Right lobe of liver (tissue), 4 donors: ENCODE data around the gene P2RY11.

Experiments used
- CTCF ChIP-seq, 4 donors: fragments of 200-600 bp in 3 of 4; fragments of 450-650 bp in 1 of 4; IDR thresholded peaks; one replicate each; pipeline versions ENCODE4 v1.5.1 to v1.8.0; 2016 to 2022; ENCODE audit warnings: antibody characterized with exemption in 4 of 4, mild to moderate bottlenecking in 2 of 4
- POLR2A ChIP-seq: fragments of 450-650 bp; IDR thresholded peaks from one replicate; pipeline ENCODE4 v1.6.1; 2017; ENCODE audit warnings: antibody characterized with exemption, mild to moderate bottlenecking
- donor health status: DM: no; HTN: no; CAD: no.
- donor health status: DM: no; HTN: no; CAD: no.
- donor health status: DM: no; HTN: yes; CAD: no.

- TF ChIP-seq POLR2A (no peak), CTCF (IDR thresholded peaks at IDR 0.05) (no peak)
These were observed 5.5 kb downstream of the P2RY11 start for GRCh38 chr19:10116866-10117616.
